Transverse colon (tissue), 4 donors: Measurements from ENCODE around the gene ATP6V1C2. TPM values are rescaled to one million over a fixed set of nuclear protein-coding genes. Genes with fewer than 3 reads are reported as not detected.
A peak's percentile ranks its signal among the peaks of the same experiment; 100 is the strongest.

Experiments
- DNase-seq: peaks from one replicate; pipeline ENCODE4 v3.0.0-alpha.2; 2019
- H3K27ac ChIP-seq, 4 donors: fragments of 200-600 bp; sonication (generic); 2 replicates each; pipeline ENCODE4 v1.5.1; 2016 to 2018; ENCODE audit warnings: inconsistent platforms in 4 of 4
- H3K27me3 ChIP-seq: fragments of 200-600 bp; sonication (generic); 2 replicates; pipeline ENCODE4 v1.5.1; 2017; ENCODE audit warnings: inconsistent platforms
- H3K36me3 ChIP-seq, 4 donors: fragments of 200-600 bp; sonication (generic); 2 replicates each; pipeline ENCODE4 v1.5.1; 2017 to 2019; ENCODE audit warnings: inconsistent platforms in 4 of 4
- H3K4me1 ChIP-seq, 4 donors: fragments of 200-600 bp; sonication (generic); 2 replicates each; pipeline ENCODE4 v1.5.1; 2017 to 2020; ENCODE audit warnings: inconsistent platforms in 4 of 4
- H3K4me3 ChIP-seq, 4 donors: fragments of 200-600 bp; sonication (generic); 1 replicate in 1 of 4; 2 replicates in 3 of 4; pipeline versions ENCODE4 v1.5.1 to v1.6.1; 2017 to 2019; ENCODE audit warnings: inconsistent platforms in 4 of 4
- H3K9me3 ChIP-seq, 2 donors: fragments of 200-600 bp; sonication (generic); 2 replicates each; pipeline ENCODE4 v1.5.1; 2017 to 2019; ENCODE audit warnings: inconsistent platforms in 2 of 2
- CTCF ChIP-seq, 5 experiments: fragments of 200-600 bp in 3 of 5; fragments of 450-650 bp in 2 of 5; sonication (generic) in 3 of 5; IDR thresholded peaks; 1 replicate in 2 of 5; 2 replicates in 3 of 5; pipeline ENCODE4 v1.5.1; 2016 to 2017; ENCODE audit warnings: antibody characterized with exemption in 5 of 5, inconsistent platforms in 3 of 5, mild to moderate bottlenecking in 2 of 5, moderate library complexity in 1 of 5
- EP300 ChIP-seq: sonication (generic); formaldehyde crosslinking; IDR thresholded peaks from one replicate; pipeline ENCODE4 v1.6.1; 2017; ENCODE audit warnings: antibody characterized with exemption, low read depth
- POLR2A ChIP-seq: fragments of 450-650 bp; IDR thresholded peaks from one replicate; pipeline ENCODE4 v1.6.1; 2016; ENCODE audit warnings: antibody characterized with exemption, mild to moderate bottlenecking, moderate library complexity
- POLR2AphosphoS5 ChIP-seq, 3 donors: sonication (generic); formaldehyde crosslinking; IDR thresholded peaks; one replicate each; pipeline ENCODE4 v1.6.1; 2016; ENCODE audit warnings: antibody characterized with exemption in 3 of 3
- WGBS, 2 donors: methylation state at CpG; one replicate each; pipeline ENCODE4 v1.1.5; 2018; ENCODE audit warnings: low coverage in 1 of 2; 5-methylcytosine and 5-hydroxymethylcytosine counted together
- in situ Hi-C, 4 donors: fragments of 200-750 bp; cut with MboI; loops; one replicate each; pipeline versions ENCODE4 v1.15.0 to v1.15.1; 2017; ENCODE audit warnings: low sequenced_read_pairs in 3 of 4, low pct_ligation_motif_present in 1 of 4, low pct_unique_long_range_greater_than_20kb in 1 of 4
- intact Hi-C: fragments of 100-400 bp; cut with DNase I; formaldehyde crosslinking; loops from one replicate; pipeline ENCODE4 v1.15.1; 2023; ENCODE audit warnings: low total_unique reads
- total RNA-seq, 4 donors: library from RNA; depleted of rRNA; stranded (reverse); fragments of >200 nt; gene quantifications; one replicate each; pipeline ENCODE4 v1.1.0, GENCODE V29; 2016

The ATP6V1C2 gene
- total RNA-seq, 4 donors from 2014 or later, result 0.48 to 43.0 (median 1.2) TPM

GRCh38 chr2:10784719-10785118 lies 63.3 kb downstream of the ATP6V1C2 start:
- intact Hi-C loops, result no loop called here
- Histone ChIP-seq H3K27me3 (no peaks in the 10 kb centered on the region), H3K4me1 (peaks cover 4 to 14% (median 8%) of the 10 kb centered on the region in 4 donors), H3K4me3 (no peak overlapping the region), H3K27ac (peak overlapping the region in 1 of 4 donors; percentile 31), H3K9me3 (no peaks in the 10 kb centered on the region), H3K36me3 (peaks cover 0 to 58% (median 23%) of the 10 kb centered on the region in 4 donors)
- no peak for TF ChIP-seq EP300
- no peak for TF ChIP-seq POLR2AphosphoS5 (IDR thresholded peaks at IDR 0.05)
- no peak for TF ChIP-seq POLR2A
- TF ChIP-seq CTCF (IDR thresholded peaks at IDR 0.05), result no peak
- 56 to 72% methylated on average over 3 to 9 of the region's 9 CpGs for WGBS, 2 donors
- DNase-seq, result no peak
- in situ Hi-C loops, result no loop called here

- 81 to 82% methylated on average over 5 of the region's 5 CpGs for WGBS, 2 donors
- Histone ChIP-seq H3K27me3 (no peaks in the 10 kb centered on the region), H3K4me3 (no peak overlapping the region), H3K27ac (peak overlapping the region in 1 of 4 donors; percentile 31), H3K4me1 (peaks cover 5 to 14% (median 8%) of the 10 kb centered on the region in 4 donors), H3K36me3 (peaks cover 0 to 58% (median 23%) of the 10 kb centered on the region in 4 donors), H3K9me3 (no peaks in the 10 kb centered on the region)
- in situ Hi-C loops, result no loop called here
- no peak for TF ChIP-seq POLR2A
- TF ChIP-seq CTCF (IDR thresholded peaks at IDR 0.05), result no peak
- TF ChIP-seq EP300, result no peak
- TF ChIP-seq POLR2AphosphoS5 (IDR thresholded peaks at IDR 0.05), result peak in 2 of 3 donors; percentile 21 to 55
- no peak for DNase-seq
- intact Hi-C loops, result no loop called here
These were observed 63.8 kb downstream of the ATP6V1C2 start for GRCh38 chr2:10785260-10785659.

DNA sequence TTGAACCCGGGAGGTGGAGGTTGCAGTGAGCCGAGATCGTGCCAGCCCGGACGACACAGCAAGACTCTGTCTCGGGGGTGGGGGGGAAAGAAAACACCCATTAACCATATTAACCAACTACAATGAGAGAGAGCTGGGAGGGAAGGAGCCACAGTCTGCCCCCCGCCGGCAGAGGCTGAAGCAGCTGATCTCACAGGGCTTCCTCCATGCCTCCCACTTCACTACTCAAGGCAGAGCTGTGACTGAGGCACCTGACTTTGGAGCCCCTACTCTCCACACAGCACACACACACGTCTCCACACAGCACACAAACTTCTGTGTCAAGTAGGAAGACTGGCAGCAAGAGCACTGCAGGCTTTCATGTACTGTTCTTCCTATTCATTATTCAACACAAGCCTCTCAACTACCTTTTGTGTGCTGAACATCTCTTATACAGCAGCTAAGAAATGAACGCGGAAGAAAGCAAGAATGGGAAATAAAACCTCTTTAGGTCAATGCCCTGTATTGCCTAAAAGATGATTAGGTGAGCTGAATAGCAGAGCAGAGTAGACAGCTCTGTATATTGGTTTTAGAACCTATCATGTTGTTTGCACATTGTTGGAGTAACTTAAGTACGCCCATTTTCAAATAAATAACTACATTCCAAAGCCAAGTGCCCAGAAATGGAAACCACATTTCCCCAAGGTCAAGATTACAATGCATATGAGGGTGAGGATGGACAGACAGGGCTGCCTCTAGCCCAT lies 65.0 kb downstream of the ATP6V1C2 start:
- intact Hi-C loops, result no loop called here
- no peak for DNase-seq
- Histone ChIP-seq H3K4me3 (no peak overlapping the region), H3K9me3 (no peaks in the 10 kb centered on the region), H3K36me3 (peaks cover 0 to 53% (median 21%) of the 10 kb centered on the region in 4 donors), H3K27me3 (no peaks in the 10 kb centered on the region), H3K4me1 (peaks cover 5 to 21% (median 18%) of the 10 kb centered on the region in 4 donors), H3K27ac (no peak overlapping the region)
- TF ChIP-seq CTCF (IDR thresholded peaks at IDR 0.05), result no peak
- TF ChIP-seq EP300, result no peak
- TF ChIP-seq POLR2A, result no peak
- no peak for TF ChIP-seq POLR2AphosphoS5 (IDR thresholded peaks at IDR 0.05)
- WGBS, 2 donors, result 86 to 100% methylated on average over 3 to 12 of the region's 12 CpGs
- in situ Hi-C loops, result no loop called here

DNA sequence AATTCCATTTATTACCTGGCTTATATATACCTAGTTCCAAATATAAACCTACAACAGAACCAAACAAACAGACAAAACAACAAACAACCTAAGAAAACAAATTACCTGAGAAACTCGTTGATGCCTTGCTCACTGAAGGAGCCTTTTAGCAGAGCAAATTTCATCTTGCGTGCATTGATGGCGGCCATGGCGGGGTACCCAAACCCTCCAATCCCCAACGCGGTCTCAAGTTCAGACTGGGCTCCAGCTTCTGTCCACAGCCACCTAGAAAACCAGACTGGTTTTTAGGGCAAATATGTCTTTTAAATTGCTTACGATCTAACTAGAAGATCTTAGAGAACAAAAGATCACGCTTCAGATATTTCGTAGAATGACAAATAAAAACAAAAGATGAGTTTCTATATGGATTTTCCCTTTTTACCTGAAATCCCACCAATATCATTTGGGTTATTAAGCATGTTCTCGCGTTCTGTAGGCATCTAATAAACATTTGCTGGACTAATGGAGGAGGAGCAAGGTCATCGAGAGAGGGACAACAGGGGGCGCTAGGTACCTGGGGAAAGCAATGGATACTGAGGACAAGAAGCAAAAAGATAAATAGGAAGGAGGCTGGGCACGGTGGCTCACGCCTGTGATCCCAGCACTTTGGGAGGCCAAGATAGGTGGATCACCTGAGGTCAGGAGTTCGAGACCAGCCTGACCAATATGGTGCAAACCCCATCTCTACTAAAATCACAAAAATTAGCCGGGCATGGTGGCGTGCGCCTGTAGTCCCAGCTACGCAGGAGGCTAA lies 65.9 kb downstream of the ATP6V1C2 start:
- intact Hi-C loops, result no loop called here
- Histone ChIP-seq H3K27ac (no peak overlapping the region), H3K27me3 (no peaks in the 10 kb centered on the region), H3K9me3 (no peaks in the 10 kb centered on the region), H3K4me3 (no peak overlapping the region), H3K36me3 (peaks cover 0 to 48% (median 24%) of the 10 kb centered on the region in 4 donors), H3K4me1 (peaks cover 5 to 28% (median 20%) of the 10 kb centered on the region in 4 donors)
- TF ChIP-seq POLR2AphosphoS5 (IDR thresholded peaks at IDR 0.05) (no peak), EP300 (no peak), CTCF (IDR thresholded peaks at IDR 0.05) (peak in 1 of 5 experiments; percentile 13), POLR2A (no peak)
- in situ Hi-C loops, result no loop called here
- peak; percentile 39 for DNase-seq
- WGBS, 2 donors, result 84 to 90% methylated on average over 11 to 20 of the region's 20 CpGs
